ENCODE data around the gene ISX. TPM values are rescaled to one million over a fixed set of nuclear protein-coding genes. Genes with fewer than 3 reads are reported as not detected.

The ISX gene
- total RNA-seq, 3 donors from 2014 or later: 35.3 to 104 (median 50.3) TPM

GRCh38 chr22:35104491-35104890 is 38.5 kb downstream of the ISX start:
- Histone ChIP-seq H3K36me3 (ENCODE audit: low read depth) (no peaks in the 10 kb centered on the region), H3K4me3 (no peak overlapping the region), H3K9me3 (no peaks in the 10 kb centered on the region), H3K4me1 (ENCODE audit: low read depth) (peaks cover 7% of the 10 kb centered on the region)
- intact Hi-C loops (cut with DNase I, micrococcal nuclease): no loop called here
- TF ChIP-seq CTCF (IDR thresholded peaks at IDR 0.05): no peak
- ATAC-seq: no peak
- DNase-seq: no peak

- peaks cover under 1% of the 10 kb centered on the region for H3K4me1 ChIP-seq (ENCODE audit: low read depth)
- no peaks in the 10 kb centered on the region for H3K36me3 ChIP-seq (ENCODE audit: low read depth)
- ATAC-seq: peak; percentile 61
- no peak for TF ChIP-seq CTCF (IDR thresholded peaks at IDR 0.05)
- no peaks in the 10 kb centered on the region for H3K9me3 ChIP-seq
- intact Hi-C loops (cut with DNase I, micrococcal nuclease): no loop called here
- no peak overlapping the region for H3K4me3 ChIP-seq
- DNase-seq: no peak
These were observed 43.7 kb downstream of the ISX start for GRCh38 chr22:35109616-35110015.

- intact Hi-C loops (cut with DNase I, micrococcal nuclease): no loop called here
- no peak for DNase-seq
- no peak for TF ChIP-seq CTCF (IDR thresholded peaks at IDR 0.05)
- H3K4me3 ChIP-seq: no peak overlapping the region
- H3K9me3 ChIP-seq: no peaks in the 10 kb centered on the region
- peak; percentile 19 for ATAC-seq
- no peaks in the 10 kb centered on the region for H3K4me1 ChIP-seq (ENCODE audit: low read depth)
- H3K36me3 ChIP-seq (ENCODE audit: low read depth): no peaks in the 10 kb centered on the region
These were observed 45.3 kb downstream of the ISX start for GRCh38 chr22:35111244-35111643.

GRCh38 chr22:35113341-35113740 is 47.4 kb downstream of the ISX start:
- Histone ChIP-seq H3K9me3 (no peaks in the 10 kb centered on the region), H3K36me3 (ENCODE audit: low read depth) (no peaks in the 10 kb centered on the region), H3K4me1 (ENCODE audit: low read depth) (peaks cover 14% of the 10 kb centered on the region), H3K4me3 (no peak overlapping the region)
- no peak for TF ChIP-seq CTCF (IDR thresholded peaks at IDR 0.05)
- intact Hi-C loops (cut with DNase I, micrococcal nuclease): no loop called here
- ATAC-seq (no peak), DNase-seq (peak in 1 of 3 donors; percentile 0)

- TF ChIP-seq CTCF (IDR thresholded peaks at IDR 0.05): no peak
- DNase-seq (no peak), ATAC-seq (no peak)
- Histone ChIP-seq H3K36me3 (ENCODE audit: low read depth) (no peaks in the 10 kb centered on the region), H3K4me1 (ENCODE audit: low read depth) (peaks cover 18% of the 10 kb centered on the region), H3K9me3 (no peaks in the 10 kb centered on the region), H3K4me3 (no peak overlapping the region)
- intact Hi-C loops (cut with DNase I, micrococcal nuclease): no loop called here
These were observed 48.4 kb downstream of the ISX start for GRCh38 chr22:35114131-35114980.
